Transverse colon (tissue), 4 donors: ENCODE data around the gene BAIAP2.

Source experiments
- EP300 ChIP-seq: sonication (generic); formaldehyde crosslinking; IDR thresholded peaks from one replicate; pipeline ENCODE4 v1.6.1; 2017; ENCODE audit warnings: antibody characterized with exemption, low read depth
- POLR2A ChIP-seq: fragments of 450-650 bp; IDR thresholded peaks from one replicate; pipeline ENCODE4 v1.6.1; 2016; ENCODE audit warnings: antibody characterized with exemption, mild to moderate bottlenecking, moderate library complexity
- POLR2AphosphoS5 ChIP-seq, 3 donors: sonication (generic); formaldehyde crosslinking; IDR thresholded peaks; one replicate each; pipeline ENCODE4 v1.6.1; 2016; ENCODE audit warnings: antibody characterized with exemption in 3 of 3
- TF ChIP-seq, protein P1 (sequence below), 5 experiments: fragments of 200-600 bp in 3 of 5; fragments of 450-650 bp in 2 of 5; sonication (generic) in 3 of 5; IDR thresholded peaks; 1 replicate in 2 of 5; 2 replicates in 3 of 5; pipeline ENCODE4 v1.5.1; 2016 to 2017; ENCODE audit warnings: antibody characterized with exemption in 5 of 5, inconsistent platforms in 3 of 5, mild to moderate bottlenecking in 2 of 5, moderate library complexity in 1 of 5

DNA sequence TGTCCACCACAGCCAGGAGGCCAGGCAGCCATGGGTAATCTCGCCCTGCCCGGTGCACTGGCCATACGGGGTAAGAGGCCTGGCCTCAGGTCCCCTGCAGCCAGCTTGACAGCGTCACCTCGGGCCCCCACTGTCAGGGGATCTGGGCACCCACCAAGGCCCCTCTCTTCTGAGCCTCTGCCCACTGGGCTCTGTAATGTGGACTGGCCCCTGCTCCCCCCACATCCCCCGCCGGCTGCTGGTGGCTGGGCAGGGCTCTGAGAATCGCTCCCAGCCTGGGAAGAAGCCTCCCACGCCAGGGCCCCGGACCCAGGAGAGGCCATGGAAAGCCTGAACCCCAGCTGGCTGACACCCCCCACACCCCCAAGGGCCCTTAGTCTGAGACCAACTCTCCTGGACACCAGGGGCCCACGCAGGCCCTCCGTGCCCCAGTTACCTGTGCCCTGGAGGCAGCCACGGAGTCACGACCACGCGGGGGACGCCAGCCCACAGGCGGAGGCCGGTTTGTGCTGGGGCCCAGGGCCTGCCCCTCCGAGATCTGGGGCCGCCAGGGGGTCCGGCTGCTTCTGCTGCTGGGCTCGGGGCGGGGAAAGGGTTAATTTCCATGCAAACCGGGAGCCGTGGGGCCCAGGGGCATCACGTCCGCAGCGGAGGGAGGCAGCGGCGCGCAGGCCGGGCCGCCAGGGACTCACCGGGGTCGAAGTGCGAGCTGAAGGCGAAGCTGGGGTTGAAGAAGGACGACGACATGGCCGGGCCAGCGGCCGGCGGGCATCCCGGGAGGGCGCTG, 130.5 kb downstream of the BAIAP2 start, which contains the start of gene PVALEF:
- TF ChIP-seq, protein P1, sequence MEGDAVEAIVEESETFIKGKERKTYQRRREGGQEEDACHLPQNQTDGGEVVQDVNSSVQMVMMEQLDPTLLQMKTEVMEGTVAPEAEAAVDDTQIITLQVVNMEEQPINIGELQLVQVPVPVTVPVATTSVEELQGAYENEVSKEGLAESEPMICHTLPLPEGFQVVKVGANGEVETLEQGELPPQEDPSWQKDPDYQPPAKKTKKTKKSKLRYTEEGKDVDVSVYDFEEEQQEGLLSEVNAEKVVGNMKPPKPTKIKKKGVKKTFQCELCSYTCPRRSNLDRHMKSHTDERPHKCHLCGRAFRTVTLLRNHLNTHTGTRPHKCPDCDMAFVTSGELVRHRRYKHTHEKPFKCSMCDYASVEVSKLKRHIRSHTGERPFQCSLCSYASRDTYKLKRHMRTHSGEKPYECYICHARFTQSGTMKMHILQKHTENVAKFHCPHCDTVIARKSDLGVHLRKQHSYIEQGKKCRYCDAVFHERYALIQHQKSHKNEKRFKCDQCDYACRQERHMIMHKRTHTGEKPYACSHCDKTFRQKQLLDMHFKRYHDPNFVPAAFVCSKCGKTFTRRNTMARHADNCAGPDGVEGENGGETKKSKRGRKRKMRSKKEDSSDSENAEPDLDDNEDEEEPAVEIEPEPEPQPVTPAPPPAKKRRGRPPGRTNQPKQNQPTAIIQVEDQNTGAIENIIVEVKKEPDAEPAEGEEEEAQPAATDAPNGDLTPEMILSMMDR (IDR thresholded peaks at IDR 0.05), result no peak
- TF ChIP-seq POLR2A (no peak), POLR2AphosphoS5 (IDR thresholded peaks at IDR 0.05) (no peak), EP300 (no peak)
